Esophagus muscularis mucosa (tissue), 3 donors: Measurements from ENCODE around the gene ADAMTS13.

Source experiments
- CTCF ChIP-seq, 3 experiments: fragments of 200-600 bp in 2 of 3; fragments of 450-650 bp in 1 of 3; sonication (generic) in 2 of 3; IDR thresholded peaks; one replicate each; pipeline ENCODE4 v1.5.1; 2017 to 2019; ENCODE audit warnings: antibody characterized with exemption in 3 of 3, mild to moderate bottlenecking in 2 of 3, moderate library complexity in 1 of 3
- POLR2A ChIP-seq: fragments of 450-650 bp; IDR thresholded peaks from one replicate; pipeline ENCODE4 v1.6.1; 2017; ENCODE audit warnings: antibody characterized with exemption, moderate library complexity, mild to moderate bottlenecking, low read depth

- TF ChIP-seq POLR2A (no peak), CTCF (IDR thresholded peaks at IDR 0.05) (no peak)
Measured at GRCh38 chr9:133463234-133463863, 41.2 kb downstream of the ADAMTS13 start.
